Kidney capillary endothelial cell (primary cell): ENCODE measurements around the gene TRPV5.
"Not testable (repeated sequence)": the region's sequence is repeated elsewhere in the genome, so short reads cannot be mapped to it uniquely, and the experiment has no call there.

Source experiments
- DNase-seq: peaks from one replicate; pipeline ENCODE4 v3.0.0-alpha.2; 2018; ENCODE audit warnings: low spot score

TRPV5 gene

DNA sequence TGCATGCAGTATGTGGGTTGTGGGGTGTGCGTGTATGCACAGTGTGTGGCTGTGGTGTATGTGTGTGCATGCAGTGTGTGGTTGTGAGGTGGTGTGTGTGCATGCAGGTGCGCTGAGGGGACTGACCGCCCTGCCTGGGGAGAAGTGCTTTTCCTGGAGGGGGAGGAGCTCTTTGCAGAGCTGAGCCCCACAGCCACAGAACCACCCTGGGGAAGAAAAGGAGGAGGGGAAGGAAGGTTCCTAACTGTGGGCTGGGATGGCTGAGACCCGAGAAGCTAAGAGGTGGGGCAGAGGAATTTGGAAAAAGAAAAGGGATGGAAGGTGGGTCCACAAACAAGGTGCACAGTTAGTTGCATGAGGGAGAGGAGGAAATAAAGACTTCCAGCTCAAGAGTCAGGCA, at the start of gene TRPV5:
TSS of gene TRPV5 (minus strand) at position 123 of the 400 bp plus-strand sequence. CDS start 287 bp downstream, outside the sequence.
- DNase-seq = no peak

DNA sequence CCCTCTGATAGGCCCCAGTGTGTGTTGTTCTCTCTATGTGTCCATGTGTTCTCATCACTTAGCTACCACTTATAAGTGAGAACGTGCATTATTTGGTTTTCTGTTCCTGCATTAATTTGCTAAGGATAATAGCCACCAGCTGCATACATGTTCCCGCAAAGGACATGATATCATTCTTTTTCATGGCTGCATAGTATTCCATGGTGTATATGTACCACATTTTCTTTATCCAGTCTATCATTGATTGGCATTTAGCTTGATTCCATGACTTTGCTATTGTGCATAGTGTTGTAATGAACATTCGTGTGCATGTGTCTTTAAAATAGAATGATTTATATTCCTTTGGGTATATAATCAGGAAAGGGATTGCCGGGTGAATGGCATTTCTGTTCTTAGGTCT, 44.9 kb upstream of the TRPV5 start:
- DNase-seq = not testable (repeated sequence)

DNA sequence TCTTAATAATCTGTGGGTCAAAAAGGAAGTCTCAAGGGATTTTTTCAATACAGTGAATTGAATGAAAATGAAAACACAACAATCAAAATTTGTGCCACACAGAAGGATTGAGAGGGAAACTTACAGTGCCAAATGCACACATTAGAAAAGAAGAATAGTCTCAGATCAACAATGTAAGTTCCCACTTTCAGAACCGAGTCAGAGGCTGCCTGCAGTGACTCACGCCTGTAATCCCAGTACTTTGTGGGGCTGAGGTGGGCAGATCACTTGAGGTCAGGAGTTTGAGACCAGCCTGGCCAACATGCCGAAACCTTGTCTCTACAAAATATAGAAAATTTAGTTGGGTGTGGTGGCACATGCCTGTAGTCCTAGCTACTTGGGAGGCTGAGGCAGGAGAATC, 41.1 kb upstream of the TRPV5 start:
- no peak for DNase-seq

DNA sequence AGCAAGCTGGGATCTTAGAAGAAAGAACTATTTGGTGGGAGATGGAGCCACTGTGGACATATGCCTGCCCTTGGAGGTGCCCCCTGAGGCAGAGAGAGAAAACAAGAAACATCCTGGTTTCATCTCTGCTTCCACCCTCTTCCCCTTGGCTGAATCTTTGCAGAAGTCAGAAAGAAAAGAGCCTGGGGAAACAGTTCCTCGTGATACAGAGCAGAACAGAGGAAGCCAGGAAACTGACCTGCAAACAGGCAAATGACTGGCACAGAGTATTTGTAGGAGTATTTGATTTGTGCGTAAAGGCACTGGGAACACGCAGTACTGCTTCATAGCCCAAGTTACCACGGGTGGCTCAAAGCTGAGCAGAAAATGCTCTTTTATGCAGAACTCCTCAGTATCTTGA, 35.6 kb upstream of the TRPV5 start:
- no peak for DNase-seq

DNA sequence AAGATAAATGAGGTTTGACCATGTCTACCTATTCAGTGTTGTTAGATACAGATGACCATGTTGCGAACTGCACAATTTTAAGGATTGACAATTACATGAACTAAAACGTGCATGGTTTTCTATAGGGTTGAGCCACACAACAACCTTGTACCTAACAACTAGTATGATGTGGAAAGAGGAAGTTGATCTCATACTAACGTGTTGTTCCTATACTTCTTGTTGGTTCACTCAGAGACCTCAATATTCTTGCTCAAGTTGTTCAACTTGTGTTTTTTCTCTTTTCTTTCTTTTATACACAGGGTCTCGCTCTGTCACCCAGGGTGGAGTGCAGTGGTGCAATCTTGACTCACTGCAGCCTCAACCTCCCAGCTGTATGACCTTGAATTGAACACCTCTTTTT, 34.7 kb upstream of the TRPV5 start:
- no peak for DNase-seq

DNA sequence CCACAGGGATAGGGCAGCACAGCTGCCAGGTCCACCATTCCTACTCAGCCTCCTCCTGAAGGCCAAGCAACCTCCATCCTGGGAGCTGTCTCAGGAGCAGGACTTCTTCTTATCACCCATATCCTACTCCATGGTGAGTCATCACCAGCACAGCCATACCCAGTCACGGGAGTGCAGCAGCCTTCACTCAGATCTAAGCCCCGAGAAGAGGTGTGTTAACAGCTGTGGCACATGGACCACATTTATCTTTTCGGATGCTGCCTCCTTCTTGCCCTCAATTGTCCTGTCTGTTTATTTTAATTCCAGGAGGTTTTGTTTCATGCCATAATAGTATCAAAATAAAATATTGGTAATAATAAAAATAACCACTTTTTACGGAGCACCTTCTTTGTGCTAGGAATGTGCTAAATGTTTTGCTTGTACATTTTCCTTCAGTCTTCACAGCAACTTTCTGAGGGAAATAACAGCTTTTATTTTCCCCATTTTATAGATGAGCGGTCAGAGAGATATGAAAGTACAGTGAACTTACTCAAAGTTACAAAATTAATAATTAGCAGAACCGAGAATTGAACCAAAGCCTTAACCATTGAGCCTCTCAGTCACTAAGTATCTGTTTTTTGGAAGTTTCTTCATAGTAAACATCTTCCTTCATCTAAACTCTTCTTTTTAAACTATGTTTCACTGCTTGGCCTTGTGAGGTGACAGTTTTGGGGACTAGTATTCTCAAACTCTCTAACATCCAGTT, 31.1 kb upstream of the TRPV5 start:
- no peak for DNase-seq

DNA sequence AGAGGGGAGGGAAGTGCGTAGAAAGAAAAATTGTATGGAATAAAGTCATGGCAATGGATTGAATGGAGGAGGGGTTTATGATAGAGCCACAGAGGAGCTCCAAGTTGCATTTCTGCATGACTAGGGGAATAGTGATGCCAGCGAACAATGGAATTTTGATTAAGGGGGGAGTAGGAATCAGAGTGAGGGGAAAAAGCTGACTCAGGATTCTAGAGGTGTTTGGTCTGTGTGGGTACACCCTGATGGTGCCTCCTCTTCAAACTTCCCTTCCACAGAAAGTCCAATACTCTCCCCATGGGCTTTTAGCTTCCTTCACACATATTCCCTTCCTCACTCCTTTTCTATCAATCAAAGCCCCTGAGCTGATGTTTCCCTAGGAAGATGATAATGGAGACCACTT, 30.4 kb upstream of the TRPV5 start:
- no peak for DNase-seq

DNA sequence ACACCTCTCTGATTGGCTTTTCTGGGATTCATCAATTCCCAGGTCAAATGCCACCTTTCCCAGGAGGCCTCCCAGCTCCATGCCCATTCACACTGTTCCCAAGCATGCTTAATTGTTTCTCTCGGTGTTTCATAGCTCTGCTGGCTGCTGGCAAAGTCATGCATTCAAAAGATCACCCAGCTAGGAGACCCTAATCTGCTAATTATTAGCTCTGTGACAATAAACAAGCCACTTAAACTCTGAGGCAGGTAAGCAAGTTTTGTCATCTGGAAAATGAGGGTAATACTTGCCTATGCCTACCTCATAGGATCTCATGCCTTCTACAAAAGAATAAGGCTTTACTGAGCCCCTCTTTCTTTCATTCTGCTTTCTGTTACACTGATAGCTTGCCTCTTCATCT, 29.4 kb upstream of the TRPV5 start:
- DNase-seq = no peak

DNA sequence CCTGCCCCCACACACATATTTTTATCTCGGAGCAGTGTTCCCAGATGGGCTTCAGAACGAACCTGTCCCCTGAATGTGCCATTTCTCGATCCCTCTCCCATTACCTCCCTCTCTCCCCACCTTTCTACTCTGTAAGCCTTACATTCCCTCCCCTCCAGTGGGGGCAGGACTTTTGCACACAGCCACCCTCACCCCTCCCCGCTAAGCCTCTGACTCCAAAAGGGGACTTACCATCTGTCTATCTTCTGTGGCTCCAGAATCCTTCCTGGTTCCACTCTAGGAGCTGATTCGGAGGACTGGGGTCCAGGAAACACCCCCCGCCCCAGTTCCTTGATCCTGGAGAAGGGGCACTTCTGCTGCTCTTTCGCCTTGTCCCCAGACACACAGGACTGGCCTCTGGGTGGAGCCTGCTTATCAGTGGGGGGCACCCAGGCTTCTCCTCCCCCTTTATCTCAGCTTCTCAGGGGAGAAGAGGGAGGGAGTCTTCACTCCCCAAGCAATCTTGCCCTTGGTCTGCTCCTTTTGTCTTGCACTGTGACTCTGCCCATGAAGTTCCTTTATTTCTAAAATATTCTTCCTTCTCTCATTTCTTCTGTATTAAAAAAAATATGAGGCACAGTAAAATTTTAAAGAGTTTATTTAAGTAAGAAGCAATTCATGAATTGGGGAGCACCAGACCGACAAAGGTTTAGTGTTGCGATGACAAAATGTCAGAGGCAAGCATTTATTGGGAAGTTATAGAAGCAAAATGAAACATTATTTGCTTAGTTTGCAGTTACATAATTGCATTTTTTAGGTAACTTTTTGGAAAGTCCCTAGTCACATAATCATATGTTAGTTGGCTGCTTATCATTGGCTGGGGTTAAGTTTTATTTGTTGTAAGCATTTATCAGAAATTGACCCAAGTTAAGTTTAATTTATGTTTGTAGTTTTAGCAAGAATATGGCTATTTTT, 28.7 kb upstream of the TRPV5 start, which contains the start of gene KEL:
TSS of gene KEL (minus strand) at position 391 of the 954 bp plus-strand sequence. CDS start at position 234, 157 bp downstream.
- DNase-seq = no peak

DNA sequence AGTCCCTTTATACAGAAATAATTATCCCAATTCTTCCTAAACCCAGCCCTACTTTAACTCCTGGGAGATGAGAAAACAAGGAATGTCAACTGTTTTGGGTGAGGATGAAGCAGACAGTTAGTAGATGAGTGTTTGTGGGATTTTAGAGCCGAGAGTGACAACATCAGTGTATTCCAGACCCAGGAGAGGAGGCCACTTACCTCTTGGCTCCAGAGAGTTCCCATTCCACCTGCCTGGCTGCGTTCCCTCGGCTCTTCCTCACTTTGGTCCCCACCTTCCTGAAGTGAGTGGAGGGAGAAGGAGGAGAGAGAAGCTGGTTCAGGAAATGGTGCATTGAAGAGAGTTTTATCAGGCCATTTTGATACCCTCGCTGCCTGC, 28.0 kb upstream of the TRPV5 start:
- no peak for DNase-seq

DNA sequence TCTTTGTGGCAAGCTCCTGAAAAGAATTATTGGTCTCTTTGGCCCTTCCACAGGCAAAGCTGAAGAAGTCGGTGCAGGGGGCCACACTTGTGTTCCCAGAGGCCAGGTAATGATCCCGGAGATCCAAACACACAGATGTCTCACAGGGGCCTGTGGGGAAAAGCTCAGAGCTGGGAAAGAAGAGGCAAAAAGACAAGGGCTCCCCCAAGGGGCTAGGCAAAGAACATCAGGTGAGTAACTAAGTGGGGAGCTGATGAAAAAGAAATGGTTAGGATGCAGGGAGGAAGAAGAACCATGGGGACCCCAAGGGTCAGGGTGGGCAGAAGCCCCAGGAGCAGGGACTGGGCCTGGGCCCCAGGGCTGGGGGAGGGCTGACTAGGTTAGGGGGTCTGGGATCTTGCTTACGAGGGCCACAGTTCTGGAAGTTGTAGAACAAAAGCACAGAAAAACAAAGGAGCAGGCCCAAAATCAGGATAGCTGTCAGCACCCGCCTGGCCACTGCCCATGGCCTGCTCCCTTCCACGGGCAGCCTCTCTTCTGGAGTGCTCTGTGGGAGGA, 27.5 kb upstream of the TRPV5 start:
- no peak for DNase-seq

DNA sequence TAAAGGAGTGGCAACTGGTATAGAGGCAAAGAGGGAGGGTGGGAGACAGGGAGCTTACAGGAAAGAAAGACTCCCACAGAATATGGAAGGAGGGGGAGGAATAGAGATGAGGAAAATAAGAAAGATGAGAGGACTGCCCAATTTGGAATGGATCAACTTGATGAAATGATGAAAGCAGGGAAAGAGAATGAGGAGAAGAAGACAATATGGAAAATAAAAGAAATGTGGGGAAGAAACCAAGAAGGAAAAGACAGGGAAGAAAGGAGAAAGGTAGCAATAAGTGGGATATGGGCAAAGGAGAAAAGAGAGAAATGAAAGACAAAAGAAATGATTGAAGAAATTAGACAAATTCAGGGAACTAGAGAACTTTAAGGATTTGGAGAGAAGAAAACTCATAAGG, 25.7 kb upstream of the TRPV5 start:
- no peak for DNase-seq

DNA sequence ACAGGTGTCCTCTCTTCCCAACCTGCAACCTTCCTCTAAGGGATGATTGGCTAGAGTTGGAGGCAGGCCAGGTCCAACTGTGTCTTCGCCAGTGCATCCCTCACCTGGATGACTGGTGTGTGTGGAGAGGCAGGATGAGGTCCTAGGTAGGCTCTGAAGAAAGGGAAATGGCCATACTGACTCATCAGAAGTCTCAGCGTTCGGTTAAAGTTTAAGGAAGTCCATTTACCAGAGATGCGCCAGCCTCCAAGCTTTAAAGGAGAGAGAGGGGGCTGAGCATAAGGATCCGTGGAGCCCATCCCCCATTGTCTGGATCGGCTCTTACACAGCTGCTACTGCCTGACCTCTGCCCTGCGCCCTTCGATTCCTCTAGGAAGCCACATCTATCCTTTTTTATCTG, 24.2 kb upstream of the TRPV5 start:
- no peak for DNase-seq

DNA sequence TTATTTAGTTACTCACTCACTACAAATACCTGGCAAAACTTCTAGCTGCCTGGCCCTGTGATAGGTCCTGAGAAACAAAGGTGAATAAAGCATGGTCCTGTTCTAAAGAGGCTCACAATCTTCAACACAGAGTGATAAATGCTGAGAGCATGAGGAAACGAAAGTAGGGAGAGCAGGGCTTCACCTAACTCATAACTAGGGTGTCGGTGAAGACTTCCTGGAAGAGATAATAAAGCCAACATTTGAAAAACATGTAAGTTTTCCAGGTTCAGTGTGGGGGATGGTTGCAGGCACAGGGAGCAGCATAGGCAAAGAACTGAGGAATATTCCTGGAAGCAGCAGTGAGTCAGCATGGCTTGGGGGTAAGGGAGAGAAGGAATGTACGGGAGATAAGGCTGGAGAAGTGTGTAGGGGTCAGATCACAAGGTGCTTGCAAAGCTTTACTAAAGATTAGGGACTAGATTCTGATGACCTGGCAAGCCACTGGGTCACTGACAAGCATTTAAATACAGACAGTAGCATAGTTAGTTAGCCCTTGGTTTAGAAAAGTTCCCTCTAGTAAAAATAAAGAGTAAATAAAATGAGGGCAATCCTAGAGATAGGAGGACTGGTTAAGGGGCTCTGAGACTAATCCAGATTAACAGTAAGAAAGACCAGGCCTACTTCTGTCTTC, 23.5 kb upstream of the TRPV5 start:
- DNase-seq = no peak

DNA sequence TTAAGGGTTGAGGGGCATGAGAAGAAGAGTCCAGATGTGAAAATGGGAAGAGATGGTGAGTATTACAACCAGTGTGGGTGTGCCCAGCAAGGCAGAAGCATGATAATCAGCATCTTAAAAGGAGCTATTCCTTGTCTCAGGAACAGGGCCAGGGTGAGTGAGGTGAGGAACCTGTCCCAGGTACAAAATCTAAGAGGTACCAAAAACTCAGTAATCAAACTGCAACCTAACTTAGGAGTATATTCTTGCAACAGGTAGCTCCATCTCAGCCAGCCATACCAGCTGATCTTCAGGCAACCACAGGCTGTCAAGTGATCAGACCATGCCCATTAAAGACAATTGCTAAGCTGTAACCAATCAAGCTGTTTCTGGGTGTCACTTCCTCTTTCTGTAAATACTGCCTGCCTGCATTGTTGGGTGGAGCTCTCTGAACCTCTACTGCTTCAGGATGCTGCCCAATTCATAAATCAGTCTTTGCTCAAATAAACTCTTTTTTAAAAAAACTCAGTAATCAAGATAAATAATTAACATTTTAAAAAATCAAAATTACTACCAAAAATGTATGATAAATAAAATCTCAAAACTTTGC, 21.2 kb upstream of the TRPV5 start:
- no peak for DNase-seq

DNA sequence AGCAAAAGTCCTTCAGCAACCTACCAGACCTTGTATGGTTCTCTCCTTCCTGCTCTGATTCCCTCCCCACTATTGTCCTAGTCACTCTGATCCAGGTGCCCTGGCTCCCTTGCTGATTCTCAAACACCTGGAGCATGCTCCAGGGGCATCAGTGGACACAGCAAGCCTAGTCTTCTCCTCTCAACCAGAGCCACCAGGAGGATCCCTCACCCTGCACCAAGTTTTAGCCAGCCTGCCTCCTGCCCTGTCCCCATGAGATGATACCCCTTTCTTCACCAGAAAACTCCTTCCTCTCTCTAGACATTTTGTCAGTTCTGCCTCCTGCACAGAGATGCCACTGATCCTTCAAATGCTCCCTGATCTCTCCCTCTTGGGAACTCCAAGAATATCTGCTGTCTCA, 16.7 kb upstream of the TRPV5 start:
- DNase-seq = no peak

DNA sequence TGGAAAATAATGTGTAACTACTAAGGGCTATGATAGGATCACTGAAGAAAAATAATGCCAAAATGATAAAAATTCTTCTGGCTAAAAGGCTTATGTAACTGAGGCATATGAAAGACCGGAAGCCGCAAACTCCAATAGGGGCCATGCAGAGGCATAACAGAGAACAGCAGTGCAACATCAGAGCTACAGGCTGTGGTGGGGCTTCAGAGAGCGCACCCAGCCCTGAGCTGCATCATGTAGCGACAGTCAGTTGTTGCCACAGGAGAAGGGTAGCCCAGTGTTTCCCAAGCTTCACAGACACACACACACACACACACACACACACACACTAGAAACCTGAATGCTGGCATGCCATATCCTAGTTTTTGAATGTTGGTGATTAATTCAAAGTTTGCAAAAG, 15.1 kb upstream of the TRPV5 start:
- DNase-seq = no peak

DNA sequence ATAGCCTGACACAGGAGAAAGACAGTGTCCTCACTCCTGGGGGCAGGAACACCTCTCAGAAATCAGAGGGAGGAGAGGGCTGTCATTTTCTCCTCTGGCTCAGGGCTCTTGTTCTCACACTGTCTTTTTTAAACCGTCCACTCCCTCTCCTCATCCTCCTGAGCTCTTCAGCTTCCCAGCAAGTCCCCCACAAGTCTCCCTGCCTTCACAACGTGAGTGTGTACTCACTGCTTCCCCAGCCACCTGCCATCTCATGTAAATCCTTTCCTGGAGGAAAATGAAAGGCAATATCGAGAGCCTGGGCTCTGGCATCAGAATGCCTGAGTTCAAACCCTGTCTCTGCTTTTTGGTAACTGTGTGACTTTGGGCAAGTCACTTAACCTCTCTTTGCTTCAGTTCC, 11.5 kb upstream of the TRPV5 start:
- no peak for DNase-seq

DNA sequence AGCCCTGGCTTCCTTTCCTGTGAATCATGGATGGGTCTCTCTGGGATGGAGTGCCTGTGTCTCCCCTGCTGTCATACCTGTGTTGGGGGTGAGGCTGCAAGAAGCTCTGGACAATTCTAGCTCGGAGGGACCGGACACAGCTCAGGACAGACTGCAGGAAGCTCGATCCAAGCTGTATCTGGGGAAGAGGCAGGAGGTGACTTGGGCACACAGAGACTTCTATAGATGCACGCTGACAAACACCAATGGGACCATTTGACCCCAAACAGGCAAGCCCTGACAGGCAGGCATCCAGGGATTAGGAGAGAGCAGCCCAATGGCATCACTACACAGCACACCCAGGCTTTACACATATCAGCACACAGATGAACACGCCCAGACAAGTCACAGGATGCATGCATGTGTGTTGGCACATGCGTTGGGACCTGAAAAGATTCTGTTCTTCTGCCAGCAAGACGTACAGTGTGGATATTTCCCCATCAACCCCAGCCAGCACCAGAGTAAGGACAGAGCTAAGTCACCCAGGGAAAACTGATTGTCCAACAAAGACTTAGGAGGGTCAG, 10.2 kb upstream of the TRPV5 start:
- no peak for DNase-seq

DNA sequence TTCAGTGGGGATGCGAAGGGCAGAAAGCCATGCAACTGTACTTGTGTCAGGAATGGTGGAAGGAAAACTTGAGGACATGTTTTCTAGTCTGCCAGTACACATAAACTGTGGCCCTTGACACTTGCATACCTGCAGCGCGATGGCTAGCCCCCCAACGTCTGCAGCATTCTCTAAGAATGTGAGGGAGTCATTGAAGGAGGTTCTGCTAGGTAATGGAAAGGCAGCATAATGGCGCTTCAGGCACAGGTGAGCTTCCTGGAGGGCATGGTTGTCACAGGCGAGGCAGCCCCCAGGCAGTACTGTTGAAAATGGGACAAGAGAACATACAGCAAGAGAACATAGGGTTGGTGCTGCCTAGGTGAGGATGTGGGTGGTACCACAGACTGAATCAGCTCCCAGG, 9.2 kb upstream of the TRPV5 start:
- DNase-seq = no peak

DNA sequence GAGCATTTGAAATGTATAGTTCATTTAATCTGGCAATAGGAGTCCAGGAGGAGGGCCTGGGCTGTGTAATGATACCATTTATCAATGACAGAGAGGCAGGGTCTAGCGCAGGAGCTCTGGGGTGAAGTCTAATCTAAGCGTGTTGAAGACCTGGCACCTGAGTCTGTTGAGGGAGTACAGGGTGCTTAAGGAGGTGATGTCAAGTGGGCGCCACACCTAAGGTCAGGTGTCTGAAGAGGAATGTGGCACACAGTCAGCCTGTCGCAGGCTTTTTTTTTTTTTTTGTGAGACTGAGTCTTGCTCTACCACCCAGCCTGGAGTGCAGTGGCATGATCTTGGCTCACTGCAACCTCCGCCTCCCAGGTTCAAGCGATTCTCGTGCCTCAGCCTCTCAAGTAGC, 8.0 kb upstream of the TRPV5 start:
- no peak for DNase-seq
